Gastroesophageal sphincter (tissue), 4 donors: ENCODE data around the gene ENTPD5. TPM values are rescaled to one million over a fixed set of nuclear protein-coding genes. Genes with fewer than 3 reads are reported as not detected.

Source experiments
- ATAC-seq: fragments of 150-250 bp; one replicate; pipeline ENCODE4 v1.9.1; 2016; ENCODE audit warnings: mild to moderate bottlenecking, moderate library complexity
- H3K27ac ChIP-seq, 4 donors: fragments of 200-600 bp; sonication (generic) in 3 of 4; 1 replicate in 3 of 4; 2 replicates in 1 of 4; pipeline ENCODE4 v1.5.1; 2016 to 2019
- H3K27me3 ChIP-seq: fragments of 200-600 bp; sonication (generic); one replicate; pipeline ENCODE4 v1.5.1; 2019
- H3K36me3 ChIP-seq, 2 donors: fragments of 200-600 bp; sonication (generic); one replicate each; pipeline ENCODE4 v1.5.1; 2019; ENCODE audit warnings: control low read depth in 1 of 2
- H3K4me1 ChIP-seq, 3 donors: fragments of 200-600 bp; sonication (generic); 1 replicate in 2 of 3; 2 replicates in 1 of 3; pipeline ENCODE4 v1.5.1; 2016 to 2019; ENCODE audit warnings: control low read depth in 2 of 3
- H3K4me3 ChIP-seq, 2 donors: fragments of 200-600 bp; sonication (generic); one replicate each; pipeline ENCODE4 v1.5.1; 2019; ENCODE audit warnings: mild to moderate bottlenecking in 1 of 2, moderate library complexity in 1 of 2
- H3K9me3 ChIP-seq, 3 donors: fragments of 200-600 bp; sonication (generic); one replicate each; pipeline ENCODE4 v1.5.1; 2017 to 2019; ENCODE audit warnings: control low read depth in 2 of 3
- EP300 ChIP-seq: sonication (generic); formaldehyde crosslinking; IDR thresholded peaks from one replicate; pipeline ENCODE4 v1.6.1; 2017; ENCODE audit warnings: antibody characterized with exemption, mild to moderate bottlenecking
- POLR2A ChIP-seq, 2 donors: fragments of 450-650 bp; IDR thresholded peaks; one replicate each; pipeline ENCODE4 v1.6.1; 2017; ENCODE audit warnings: antibody characterized with exemption in 2 of 2, mild to moderate bottlenecking in 2 of 2, moderate library complexity in 1 of 2
- POLR2AphosphoS5 ChIP-seq: sonication (generic); formaldehyde crosslinking; IDR thresholded peaks from one replicate; pipeline ENCODE4 v1.6.1; 2017; ENCODE audit warnings: antibody characterized with exemption
- WGBS, 2 donors: methylation state at CpG; one replicate each; pipeline ENCODE4 v1.1.5; 2018; ENCODE audit warnings: low coverage in 1 of 2; 5-methylcytosine and 5-hydroxymethylcytosine counted together
- small RNA-seq, 4 donors: library from RNA; depleted of rRNA; stranded (forward); fragments of <200 nt; gene quantifications; one replicate each; pipeline ENCODE3, GENCODE V24; 2016
- total RNA-seq, 4 donors: library from RNA; depleted of rRNA; stranded (reverse); fragments of >200 nt; gene quantifications; one replicate each; pipeline ENCODE4 v1.1.0, GENCODE V29; 2016
- TF ChIP-seq, protein P1 (sequence below), 4 experiments: fragments of 200-600 bp in 2 of 4; fragments of 450-650 bp in 2 of 4; sonication (generic) in 1 of 4; IDR thresholded peaks; one replicate each; pipeline ENCODE4 v1.5.1; 2017 to 2019; ENCODE audit warnings: antibody characterized with exemption in 4 of 4, mild to moderate bottlenecking in 2 of 4, moderate library complexity in 2 of 4

Gene ENTPD5
- total RNA-seq, 4 donors from 2014 or later, result 5.9 to 7.1 (median 6.4) TPM

DNA sequence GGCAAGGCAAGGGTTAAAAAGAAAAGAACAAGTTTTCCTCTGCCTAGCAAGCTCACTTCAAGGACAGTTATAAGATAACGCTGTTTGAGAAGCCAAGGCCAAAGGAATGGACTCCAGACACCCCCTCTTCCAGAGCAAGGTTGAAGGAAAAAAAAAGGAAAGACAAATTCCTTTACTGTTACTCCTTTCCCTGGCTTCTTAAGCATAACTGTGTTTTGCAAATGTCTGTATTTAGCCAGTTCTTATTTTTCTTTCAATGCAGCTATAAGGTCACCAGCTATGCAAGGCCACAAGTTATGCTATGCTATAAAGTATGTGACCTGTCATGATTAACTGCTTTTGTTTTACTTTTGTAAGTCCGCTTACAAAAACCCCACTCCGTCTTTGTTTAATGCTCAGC lies 105.8 kb downstream of the ENTPD5 start:
- TF ChIP-seq POLR2AphosphoS5, result no peak
- no peak overlapping the region for H3K27ac ChIP-seq
- ATAC-seq, result no peak

DNA sequence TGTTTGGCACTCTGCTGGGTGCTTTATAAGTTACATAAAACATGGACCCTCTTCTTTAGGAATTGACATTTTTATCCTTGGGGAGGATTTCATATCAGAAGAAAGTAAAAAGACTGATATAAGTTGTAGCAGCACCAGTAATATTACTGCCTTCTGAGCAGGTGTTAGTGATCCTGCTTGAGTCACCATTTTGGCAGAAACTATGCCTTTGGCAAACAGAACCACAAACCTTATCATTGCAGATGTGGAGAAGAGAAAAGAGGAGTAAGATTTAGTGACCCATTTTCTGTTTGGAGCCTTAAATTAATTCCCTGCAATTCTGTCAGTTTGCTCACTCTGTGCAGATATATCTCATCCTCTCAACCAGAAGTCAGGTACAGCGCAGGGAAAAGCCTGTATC lies 109.4 kb downstream of the ENTPD5 start:
- TF ChIP-seq POLR2AphosphoS5, result no peak
- no peak for TF ChIP-seq POLR2A (IDR thresholded peaks at IDR 0.05)
- TF ChIP-seq, protein P1, sequence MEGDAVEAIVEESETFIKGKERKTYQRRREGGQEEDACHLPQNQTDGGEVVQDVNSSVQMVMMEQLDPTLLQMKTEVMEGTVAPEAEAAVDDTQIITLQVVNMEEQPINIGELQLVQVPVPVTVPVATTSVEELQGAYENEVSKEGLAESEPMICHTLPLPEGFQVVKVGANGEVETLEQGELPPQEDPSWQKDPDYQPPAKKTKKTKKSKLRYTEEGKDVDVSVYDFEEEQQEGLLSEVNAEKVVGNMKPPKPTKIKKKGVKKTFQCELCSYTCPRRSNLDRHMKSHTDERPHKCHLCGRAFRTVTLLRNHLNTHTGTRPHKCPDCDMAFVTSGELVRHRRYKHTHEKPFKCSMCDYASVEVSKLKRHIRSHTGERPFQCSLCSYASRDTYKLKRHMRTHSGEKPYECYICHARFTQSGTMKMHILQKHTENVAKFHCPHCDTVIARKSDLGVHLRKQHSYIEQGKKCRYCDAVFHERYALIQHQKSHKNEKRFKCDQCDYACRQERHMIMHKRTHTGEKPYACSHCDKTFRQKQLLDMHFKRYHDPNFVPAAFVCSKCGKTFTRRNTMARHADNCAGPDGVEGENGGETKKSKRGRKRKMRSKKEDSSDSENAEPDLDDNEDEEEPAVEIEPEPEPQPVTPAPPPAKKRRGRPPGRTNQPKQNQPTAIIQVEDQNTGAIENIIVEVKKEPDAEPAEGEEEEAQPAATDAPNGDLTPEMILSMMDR (IDR thresholded peaks at IDR 0.05), result no peak
- no peak for TF ChIP-seq EP300
- H3K27me3 ChIP-seq, result no peaks in the 10 kb centered on the region
- peaks cover 0 to 10% (median 0%) of the 10 kb centered on the region in 3 donors for H3K4me1 ChIP-seq
- no peak for ATAC-seq
- peaks cover 0 to 5% (median 0%) of the 10 kb centered on the region in 3 donors for H3K9me3 ChIP-seq
- no peak overlapping the region for H3K4me3 ChIP-seq
- no peak overlapping the region for H3K27ac ChIP-seq
- WGBS, 2 donors, result 69 to 100% methylated on average over 1 of the region's 1 CpG
- peaks cover 8 to 99% of the 10 kb centered on the region in 2 donors for H3K36me3 ChIP-seq

More for the DNA sequence above, 105.8 kb downstream of the ENTPD5 start:
- Histone ChIP-seq H3K9me3 (peaks cover 0 to 5% (median 0%) of the 10 kb centered on the region in 3 donors), H3K4me3 (no peak overlapping the region), H3K36me3 (peaks cover 0 to 92% of the 10 kb centered on the region in 2 donors), H3K27me3 (no peaks in the 10 kb centered on the region), H3K4me1 (peaks cover 0 to 16% (median 0%) of the 10 kb centered on the region in 3 donors)
- 35 to 42% methylated on average over 3 of the region's 3 CpGs for WGBS, 2 donors

Small RNA genes lying within 50 kb of the gene (small RNA-seq; reads per million reads assigned to genes)
- gene AC005480.2, result 0 reads per million in 4 donors

Other genes with a start within 250 kb of the ENTPD5 start
- gene PTGR2, start 167.5 kb downstream of the ENTPD5 start, total RNA-seq, result 10 to 100 TPM in 1 of 4 donors, 1 to 10 TPM in 3; 3.3 to 34.6 (median 5.4) TPM
- 10 to 100 TPM; 41.7 to 62.3 (median 52.5) TPM for gene ZNF410, start 132.4 kb downstream of the ENTPD5 start, total RNA-seq
- 1 to 10 TPM; 3.4 to 6.2 (median 4.0) TPM for gene FAM161B, start 69.2 kb downstream of the ENTPD5 start, total RNA-seq
- 10 to 100 TPM; 28.8 to 41.1 (median 39.0) TPM for gene COQ6, start 69.0 kb downstream of the ENTPD5 start, total RNA-seq
- 10 to 100 TPM in 2 of 4 donors, 1 to 10 TPM in 2; 7.3 to 12.4 (median 10.5) TPM for gene BBOF1, start 61 bp upstream of the ENTPD5 start, total RNA-seq
- gene ALDH6A1, start 65.2 kb upstream of the ENTPD5 start, total RNA-seq, result 10 to 100 TPM; 47.9 to 70.5 (median 61.3) TPM
- 10 to 100 TPM in 2 of 4 donors, 1 to 10 TPM in 2; 8.1 to 15.9 (median 9.9) TPM for gene LIN52, start 65.7 kb upstream of the ENTPD5 start, total RNA-seq
- not detected for gene VSX2, start 220.2 kb upstream of the ENTPD5 start, total RNA-seq